GM23248 (cell line): Measurements from ENCODE around the gene RBM4B.

Experiments used
- EZH2 ChIP-seq: fragments of 200-600 bp; sonication (generic); IDR thresholded peaks from 2 replicates; pipeline ENCODE4 v1.6.1; 2018; ENCODE audit warnings: antibody characterized with exemption, mild to moderate bottlenecking; ENCODE audit not compliant: insufficient read depth, poor library complexity, severe bottlenecking
- EZH2phosphoT487 ChIP-seq: fragments of 200-600 bp; sonication (generic); IDR thresholded peaks from 2 replicates; pipeline ENCODE4 v1.6.1; 2018; ENCODE audit warnings: antibody characterized with exemption, moderate library complexity, mild to moderate bottlenecking, low read depth; ENCODE audit not compliant: insufficient read depth

DNA sequence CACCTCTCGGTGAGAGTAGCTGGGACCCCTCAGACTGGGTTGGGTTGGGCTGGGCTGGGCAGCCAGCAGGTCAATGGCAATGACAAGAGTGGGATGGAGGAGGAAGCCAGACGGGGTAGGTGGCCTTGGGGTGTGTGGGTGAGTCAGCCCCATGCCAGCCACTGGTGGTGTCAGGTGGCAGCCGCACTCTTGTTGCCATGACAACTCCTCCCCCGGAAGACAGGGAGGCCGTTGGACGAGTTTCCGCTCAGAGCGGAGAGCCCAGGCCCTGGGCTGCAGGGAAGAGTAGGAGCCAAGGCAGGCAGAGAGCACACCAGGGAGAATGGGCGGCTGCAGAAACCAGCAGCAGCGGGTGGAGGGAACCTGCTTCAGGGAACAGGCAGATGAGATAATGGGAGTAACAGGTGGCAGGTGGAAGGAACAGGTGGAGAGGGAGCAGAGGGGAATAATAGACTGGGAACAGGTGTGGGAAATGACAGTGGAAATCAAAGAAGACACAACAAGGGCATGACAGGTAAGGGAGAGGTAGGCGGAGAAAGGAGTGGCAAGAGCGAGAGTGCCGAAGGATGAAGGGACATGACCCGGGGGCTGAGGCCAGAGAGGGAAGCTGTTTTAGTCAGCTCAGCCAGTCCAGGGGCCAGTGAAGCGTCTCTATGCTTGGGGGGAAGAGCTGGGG is 42.7 kb upstream of the RBM4B start:
- TF ChIP-seq EZH2 (no peak), EZH2phosphoT487 (no peak)
